HL-60 (cell line): ENCODE measurements around the gene NOP9.

Experiments used
- DNase-seq, 2 experiments: peaks; one replicate each; pipeline ENCODE4 v3.0.0-alpha.2; 2010 to 2020; ENCODE audit warnings: low read depth in 1 of 2, low spot score in 1 of 2
- H3K27ac ChIP-seq: fragments of 250-450 bp; sonication (Bioruptor Pico); replicated peaks from 2 replicates; pipeline ENCODE4 v1.5.1; 2020; ENCODE audit warnings: mild to moderate bottlenecking, moderate library complexity
- H3K27me3 ChIP-seq: fragments of 250-450 bp; sonication (Bioruptor Pico); 2 replicates; pipeline ENCODE4 v1.5.1; 2021; ENCODE audit warnings: mild to moderate bottlenecking, moderate library complexity; ENCODE audit not compliant: insufficient read depth, poor library complexity, severe bottlenecking
- H3K4me3 ChIP-seq: replicated peaks from 2 replicates; pipeline ENCODE4 v1.5.1; 2011; ENCODE audit warnings: mild to moderate bottlenecking, control low read depth, low read length; ENCODE audit not compliant: insufficient read depth
- GABPA ChIP-seq: IDR thresholded peaks from 2 replicates; pipeline ENCODE4 v1.6.1; 2012; ENCODE audit warnings: low read depth
- POLR2AphosphoS5 ChIP-seq: IDR thresholded peaks from 2 replicates; pipeline ENCODE4 v1.6.1; 2012; ENCODE audit warnings: low read depth
- SPI1 ChIP-seq: IDR thresholded peaks from 2 replicates; pipeline ENCODE4 v1.6.1; 2012; ENCODE audit warnings: low read depth, mild to moderate bottlenecking, borderline replicate concordance
- TF ChIP-seq, protein P1 (sequence below): IDR thresholded peaks from one replicate; pipeline ENCODE4 v1.5.1; 2011; ENCODE audit warnings: low read length, control low read depth, inconsistent platforms; ENCODE audit not compliant: insufficient read depth
- TF ChIP-seq, protein P2 (sequence below): IDR thresholded peaks from 2 replicates; pipeline ENCODE4 v1.6.1; 2012; ENCODE audit warnings: low read depth; ENCODE audit not compliant: insufficient replicate concordance

The NOP9 gene

DNA sequence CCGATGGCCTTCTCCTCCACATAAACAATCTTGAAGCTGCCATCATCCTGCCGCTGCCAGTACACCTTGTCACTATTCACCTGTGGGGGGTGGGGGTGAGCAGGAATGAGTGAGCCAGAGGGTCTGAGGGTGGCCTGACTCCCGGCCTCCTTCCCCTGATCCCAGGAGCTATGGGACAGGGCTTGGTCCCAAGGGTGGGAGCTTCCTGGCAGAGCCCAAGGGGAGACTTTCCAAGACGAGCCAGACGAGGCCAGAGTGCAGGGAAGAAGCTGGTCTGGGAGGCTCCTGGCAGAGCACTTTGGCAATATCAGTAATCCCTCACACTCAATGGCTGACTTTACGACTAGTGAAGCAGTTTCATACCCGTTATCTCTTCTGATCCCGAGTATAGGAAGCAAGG is 44.2 kb upstream of the NOP9 start:
- no peak overlapping the region for H3K27ac ChIP-seq
- TF ChIP-seq SPI1, result no peak
- TF ChIP-seq, protein P1, sequence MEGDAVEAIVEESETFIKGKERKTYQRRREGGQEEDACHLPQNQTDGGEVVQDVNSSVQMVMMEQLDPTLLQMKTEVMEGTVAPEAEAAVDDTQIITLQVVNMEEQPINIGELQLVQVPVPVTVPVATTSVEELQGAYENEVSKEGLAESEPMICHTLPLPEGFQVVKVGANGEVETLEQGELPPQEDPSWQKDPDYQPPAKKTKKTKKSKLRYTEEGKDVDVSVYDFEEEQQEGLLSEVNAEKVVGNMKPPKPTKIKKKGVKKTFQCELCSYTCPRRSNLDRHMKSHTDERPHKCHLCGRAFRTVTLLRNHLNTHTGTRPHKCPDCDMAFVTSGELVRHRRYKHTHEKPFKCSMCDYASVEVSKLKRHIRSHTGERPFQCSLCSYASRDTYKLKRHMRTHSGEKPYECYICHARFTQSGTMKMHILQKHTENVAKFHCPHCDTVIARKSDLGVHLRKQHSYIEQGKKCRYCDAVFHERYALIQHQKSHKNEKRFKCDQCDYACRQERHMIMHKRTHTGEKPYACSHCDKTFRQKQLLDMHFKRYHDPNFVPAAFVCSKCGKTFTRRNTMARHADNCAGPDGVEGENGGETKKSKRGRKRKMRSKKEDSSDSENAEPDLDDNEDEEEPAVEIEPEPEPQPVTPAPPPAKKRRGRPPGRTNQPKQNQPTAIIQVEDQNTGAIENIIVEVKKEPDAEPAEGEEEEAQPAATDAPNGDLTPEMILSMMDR, result no peak
- TF ChIP-seq, protein P2, sequence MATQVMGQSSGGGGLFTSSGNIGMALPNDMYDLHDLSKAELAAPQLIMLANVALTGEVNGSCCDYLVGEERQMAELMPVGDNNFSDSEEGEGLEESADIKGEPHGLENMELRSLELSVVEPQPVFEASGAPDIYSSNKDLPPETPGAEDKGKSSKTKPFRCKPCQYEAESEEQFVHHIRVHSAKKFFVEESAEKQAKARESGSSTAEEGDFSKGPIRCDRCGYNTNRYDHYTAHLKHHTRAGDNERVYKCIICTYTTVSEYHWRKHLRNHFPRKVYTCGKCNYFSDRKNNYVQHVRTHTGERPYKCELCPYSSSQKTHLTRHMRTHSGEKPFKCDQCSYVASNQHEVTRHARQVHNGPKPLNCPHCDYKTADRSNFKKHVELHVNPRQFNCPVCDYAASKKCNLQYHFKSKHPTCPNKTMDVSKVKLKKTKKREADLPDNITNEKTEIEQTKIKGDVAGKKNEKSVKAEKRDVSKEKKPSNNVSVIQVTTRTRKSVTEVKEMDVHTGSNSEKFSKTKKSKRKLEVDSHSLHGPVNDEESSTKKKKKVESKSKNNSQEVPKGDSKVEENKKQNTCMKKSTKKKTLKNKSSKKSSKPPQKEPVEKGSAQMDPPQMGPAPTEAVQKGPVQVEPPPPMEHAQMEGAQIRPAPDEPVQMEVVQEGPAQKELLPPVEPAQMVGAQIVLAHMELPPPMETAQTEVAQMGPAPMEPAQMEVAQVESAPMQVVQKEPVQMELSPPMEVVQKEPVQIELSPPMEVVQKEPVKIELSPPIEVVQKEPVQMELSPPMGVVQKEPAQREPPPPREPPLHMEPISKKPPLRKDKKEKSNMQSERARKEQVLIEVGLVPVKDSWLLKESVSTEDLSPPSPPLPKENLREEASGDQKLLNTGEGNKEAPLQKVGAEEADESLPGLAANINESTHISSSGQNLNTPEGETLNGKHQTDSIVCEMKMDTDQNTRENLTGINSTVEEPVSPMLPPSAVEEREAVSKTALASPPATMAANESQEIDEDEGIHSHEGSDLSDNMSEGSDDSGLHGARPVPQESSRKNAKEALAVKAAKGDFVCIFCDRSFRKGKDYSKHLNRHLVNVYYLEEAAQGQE, result no peak
- TF ChIP-seq GABPA, result no peak
- no peak for TF ChIP-seq POLR2AphosphoS5
- DNase-seq, result no peak
- no peaks in the 10 kb centered on the region for H3K27me3 ChIP-seq
- no peak overlapping the region for H3K4me3 ChIP-seq

DNA sequence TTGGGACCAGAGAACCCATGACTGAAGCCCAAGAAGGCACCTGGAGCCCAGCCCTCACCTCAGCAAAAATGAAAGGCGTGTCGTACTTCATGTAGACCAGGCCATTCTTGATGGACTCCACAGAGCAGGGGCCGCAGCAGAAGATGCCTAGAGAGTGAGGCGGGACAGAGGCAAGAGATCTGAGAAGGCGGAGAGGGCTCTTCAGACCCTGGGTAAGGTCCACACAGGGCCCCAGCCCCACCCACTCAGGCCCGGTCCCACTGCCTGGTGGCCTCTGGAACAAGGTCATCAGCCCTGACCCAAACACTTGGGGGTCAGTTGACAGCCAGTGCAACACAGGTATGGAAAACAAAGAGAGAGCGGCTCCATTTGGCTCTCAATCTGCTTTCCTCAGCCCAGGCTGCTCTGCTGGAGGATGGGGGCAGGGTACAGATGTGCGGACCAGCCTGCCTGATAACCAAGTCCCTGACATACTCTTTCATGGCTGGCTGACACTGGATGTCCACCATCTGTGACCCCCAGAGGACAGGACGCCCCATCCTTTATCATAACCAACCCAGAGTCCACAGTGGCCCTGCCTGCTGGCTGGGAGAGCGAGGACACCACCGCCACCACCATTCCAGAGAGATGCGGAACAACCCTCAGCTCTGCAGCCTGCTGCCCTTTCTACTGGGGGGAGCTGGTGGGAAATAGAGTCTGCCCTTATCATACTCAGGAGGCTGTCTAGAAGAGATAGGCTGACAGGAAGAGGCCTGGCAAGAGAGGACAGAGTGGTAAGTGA is 43.5 kb upstream of the NOP9 start:
- no peak overlapping the region for H3K4me3 ChIP-seq
- no peak overlapping the region for H3K27ac ChIP-seq
- TF ChIP-seq SPI1, result no peak
- TF ChIP-seq, protein P2, result no peak
- TF ChIP-seq GABPA, result no peak
- no peak for TF ChIP-seq POLR2AphosphoS5
- TF ChIP-seq, protein P1, result no peak
- no peak for DNase-seq
- no peaks in the 10 kb centered on the region for H3K27me3 ChIP-seq

DNA sequence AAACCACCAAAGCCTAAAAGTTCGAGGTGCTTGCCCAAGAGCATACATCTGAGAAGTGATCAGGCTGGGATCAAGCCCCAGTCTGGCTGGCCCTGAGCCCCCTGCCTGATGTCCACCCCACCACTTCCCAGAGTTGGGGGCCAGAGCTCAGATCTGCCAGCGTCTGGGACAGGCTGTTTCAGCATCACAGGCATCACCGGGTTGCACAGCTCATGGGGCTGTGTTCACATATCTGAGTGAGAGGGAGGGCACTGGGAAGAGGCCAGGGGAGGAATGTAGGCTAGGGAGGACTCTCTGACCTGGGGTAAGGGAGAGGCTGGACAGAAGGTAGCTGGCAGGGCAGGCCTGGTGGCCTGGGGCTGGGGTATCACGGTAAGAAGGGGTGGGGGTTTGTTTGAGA is 42.7 kb upstream of the NOP9 start:
- Histone ChIP-seq H3K4me3 (no peak overlapping the region), H3K27ac (no peak overlapping the region), H3K27me3 (no peaks in the 10 kb centered on the region)
- no peak for TF ChIP-seq POLR2AphosphoS5
- no peak for TF ChIP-seq SPI1
- TF ChIP-seq GABPA, result no peak
- TF ChIP-seq, protein P2, result no peak
- TF ChIP-seq, protein P1, result no peak
- no peak for DNase-seq
